Inflammatory macrophage (primary cell): Measurements from ENCODE around the gene NOL4L.

Experiments
- DNase-seq, 2 donors: peaks; one replicate each; pipeline ENCODE4 v3.0.0-alpha.2; 2020 to 2022

Gene NOL4L

DNA sequence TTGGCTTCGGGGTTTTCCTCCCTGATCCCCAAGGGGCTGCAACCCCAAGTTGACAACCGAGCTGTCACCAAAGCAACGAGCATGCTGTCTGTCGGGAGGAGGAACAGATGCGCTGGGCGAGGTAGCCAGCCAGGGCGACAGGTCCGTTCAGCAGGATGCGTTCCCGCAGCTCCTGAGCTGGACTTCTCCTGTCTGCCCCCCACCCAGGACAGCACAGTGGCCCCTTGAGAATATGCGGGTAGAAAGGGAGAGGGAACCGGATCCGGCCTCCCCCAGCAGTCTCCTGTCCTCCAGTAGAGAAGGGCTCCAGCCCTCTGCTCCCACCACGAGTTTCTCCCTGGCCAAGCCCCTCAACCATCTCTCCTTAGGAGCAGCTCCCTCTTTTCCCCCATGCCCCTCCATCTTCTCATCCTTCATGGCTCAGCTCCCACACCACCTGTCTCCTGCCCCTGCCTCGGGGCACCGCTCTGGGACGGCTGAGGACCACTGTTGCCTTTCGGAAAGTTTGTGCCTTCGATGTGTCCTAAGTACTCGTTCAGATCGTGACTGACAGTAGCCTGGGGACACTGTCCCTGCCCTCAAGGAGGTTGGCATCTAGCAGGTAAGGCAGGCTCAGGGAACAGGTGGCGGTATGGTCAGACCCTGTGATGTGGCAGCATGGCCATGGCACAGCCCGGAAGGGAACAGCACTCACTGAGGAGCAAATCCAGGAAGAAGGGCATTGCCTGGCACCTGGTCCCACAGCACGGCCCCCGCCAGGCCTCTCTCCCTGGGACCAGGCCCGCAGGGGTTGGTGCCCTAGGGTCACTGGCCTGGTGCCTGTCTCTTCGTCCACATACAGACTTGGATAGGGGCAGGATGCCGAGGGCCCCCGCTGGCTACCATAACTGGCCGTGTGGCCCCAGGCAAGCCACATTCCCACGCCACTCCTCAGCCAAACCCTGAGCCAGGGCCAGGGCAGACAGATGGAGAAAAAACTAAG is 130.7 kb downstream of the NOL4L start:
- DNase-seq, result no peak

DNA sequence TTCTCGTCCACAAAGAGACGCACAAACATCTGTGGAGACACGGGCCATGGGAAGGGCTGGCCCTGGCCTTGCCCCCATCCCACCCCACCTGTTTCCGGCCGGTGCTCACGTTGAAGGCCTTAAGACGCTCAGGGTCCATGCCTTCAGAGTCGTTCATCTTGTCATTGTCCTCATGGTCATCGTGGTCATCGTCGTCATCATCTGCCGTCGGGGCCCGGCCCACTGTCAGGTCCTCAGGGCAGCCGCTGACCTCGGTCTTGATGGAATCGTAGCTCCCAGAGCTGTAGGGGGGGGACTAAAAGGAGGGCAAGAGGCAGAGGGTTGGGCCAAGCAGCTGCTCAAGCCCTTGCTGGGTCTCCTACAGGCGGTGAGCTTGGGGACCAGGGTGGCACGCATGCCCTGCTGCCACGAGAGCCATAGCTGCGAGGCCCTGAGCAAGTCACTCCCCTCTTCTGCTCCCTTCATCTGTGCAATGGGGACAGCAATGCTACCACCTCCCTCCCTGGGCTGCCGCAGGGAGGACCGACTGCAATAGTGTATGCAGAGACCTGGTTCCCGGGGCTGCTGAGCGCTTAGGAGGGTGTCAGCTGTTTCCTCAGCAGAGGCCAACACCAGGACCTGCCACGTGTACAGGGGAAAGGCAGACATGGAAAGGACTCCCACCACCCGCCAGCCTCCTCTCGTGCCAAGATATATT is 131.5 kb downstream of the NOL4L start:
- no peak for DNase-seq

DNA sequence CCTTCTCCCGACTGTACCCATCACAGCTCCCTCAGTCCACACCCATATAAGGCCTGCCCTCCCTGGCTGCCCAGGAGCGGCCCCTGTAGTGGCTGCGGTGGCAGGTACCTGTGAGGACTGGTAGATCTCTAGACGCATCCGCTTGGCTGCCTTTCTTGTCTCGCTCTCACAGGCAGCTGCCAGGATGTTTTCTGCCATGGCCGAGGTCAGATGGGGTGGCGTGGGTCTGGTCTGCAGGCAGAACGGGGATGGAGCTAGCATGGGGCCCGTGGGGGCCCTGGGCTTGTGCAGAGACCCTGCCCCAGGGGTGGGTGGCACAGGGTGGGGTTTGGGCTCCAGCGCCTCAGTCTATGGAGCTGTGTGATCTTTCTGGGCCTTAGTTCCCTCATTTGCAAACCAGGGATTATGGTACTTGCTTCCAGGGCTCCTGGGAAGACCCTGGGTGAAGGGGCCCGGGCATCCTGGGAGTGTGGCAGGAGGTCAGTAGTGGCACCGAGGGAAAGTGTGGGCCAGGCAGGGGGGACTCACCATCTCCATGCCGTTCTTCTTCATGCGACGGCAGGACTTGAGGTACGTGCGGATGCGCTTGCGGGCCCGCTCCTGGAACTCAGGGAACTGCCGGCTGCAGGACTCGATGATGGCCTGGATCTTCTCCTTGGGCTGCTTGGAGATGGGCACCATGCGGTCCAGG is 132.2 kb downstream of the NOL4L start:
- DNase-seq, result no peak

DNA sequence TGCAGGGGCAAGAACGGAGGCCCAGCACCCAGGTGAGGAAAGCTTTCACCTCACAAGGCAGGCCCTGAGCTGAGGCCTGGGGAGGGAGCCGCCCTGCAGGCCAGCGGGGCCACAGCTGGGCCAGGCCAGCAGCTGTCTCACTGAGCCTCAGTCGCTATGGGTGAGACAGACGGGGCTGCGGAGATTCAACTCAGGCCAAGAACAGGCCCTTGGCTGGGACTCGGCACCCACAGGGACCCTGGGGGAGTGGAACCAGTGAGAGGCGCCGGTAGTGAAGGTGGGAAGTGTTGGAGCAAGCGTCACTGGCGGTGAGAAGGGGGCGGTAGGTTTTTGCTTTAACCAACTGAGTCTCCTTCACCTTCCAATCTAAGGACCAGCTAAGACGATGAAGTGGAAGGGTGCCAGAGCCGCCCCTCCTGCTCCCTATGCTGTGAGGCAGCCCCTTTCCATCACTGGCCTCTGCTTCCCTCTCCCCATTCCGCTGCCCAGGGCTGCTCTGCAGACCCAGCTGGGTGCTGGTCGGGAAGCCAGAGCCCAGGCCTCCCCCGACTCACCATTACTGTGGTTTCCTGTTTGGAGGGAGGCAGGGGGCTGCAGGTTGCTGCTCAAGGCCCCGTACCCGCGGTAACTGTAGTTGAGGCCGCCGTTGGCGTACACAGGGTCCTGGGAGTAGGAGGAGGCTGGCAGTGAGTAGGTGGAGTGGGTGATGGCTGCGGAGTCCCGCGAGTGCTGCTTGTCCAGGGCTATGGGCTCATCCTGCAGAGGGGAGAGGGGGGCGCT is 133.3 kb downstream of the NOL4L start:
- DNase-seq, result no peak

DNA sequence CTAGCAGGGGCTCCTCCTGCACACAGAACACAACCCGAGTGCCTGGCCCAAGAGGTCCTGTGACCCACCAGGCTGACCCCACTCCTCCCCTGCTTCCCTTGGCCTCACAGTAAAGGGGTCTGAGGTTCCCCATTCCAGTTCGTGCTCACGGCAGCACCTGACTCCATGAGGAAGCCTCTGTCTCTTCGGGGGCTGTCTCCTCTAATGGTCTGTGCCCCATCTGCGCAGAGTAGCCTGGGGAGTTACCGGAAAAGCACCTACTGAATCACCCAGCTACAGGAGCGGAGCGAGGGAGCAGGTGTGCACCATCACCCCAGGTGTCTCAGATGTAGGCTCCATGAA is 133.8 kb downstream of the NOL4L start:
- no peak for DNase-seq

DNA sequence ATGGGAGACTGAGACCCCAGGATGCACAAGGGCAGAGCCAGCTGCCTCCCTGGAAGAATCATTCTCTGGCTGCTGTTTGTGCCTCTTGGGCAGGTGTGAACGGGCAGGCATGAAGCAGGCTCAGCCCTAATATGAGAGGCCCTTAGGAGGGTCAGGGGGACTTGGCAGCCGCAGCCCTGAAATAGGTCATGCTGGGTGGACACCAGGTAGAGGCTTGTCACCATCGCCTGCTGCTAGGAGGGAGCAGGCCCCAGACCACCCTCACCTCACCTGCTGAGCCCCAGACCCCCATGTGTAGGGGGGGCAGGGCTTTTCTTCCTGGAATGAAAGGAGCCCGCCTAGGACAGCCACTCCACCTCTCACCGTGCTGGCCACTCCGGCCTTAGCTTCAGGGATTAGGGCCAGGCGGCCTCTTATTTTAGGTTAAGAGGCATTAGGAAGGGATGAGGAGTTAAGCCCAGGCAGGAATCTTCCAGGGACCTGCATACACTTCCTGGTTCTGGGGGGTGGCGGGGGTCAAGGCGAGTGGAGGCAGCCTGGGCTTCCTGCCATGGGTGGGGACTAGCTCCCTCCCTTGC is 134.6 kb downstream of the NOL4L start:
- no peak for DNase-seq

DNA sequence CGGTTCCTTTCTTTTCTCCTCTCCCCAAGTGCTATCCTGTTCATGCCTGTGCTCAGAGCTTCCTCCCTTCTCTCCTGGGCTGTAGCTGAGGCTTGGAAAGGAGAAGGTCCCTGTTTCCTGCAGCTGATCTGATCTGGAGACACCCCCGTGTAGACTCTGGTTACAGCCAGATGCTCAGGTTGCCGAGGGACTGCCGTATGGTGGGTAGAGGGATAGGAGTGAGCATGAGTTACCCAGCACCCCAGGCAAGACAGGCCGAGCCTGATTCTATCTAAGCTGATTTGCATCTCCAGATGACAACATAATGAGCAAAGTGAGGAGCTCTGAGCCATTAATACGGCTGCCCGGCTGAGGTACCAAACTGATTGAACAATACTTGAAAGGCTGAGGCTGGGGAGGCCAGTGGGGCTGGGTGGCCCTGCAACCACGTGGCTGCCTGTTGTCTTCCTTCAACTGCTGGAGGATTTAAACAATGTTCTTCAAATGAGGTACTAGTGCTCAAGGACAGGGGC is 135.2 kb downstream of the NOL4L start:
- DNase-seq, result peak in 1 of 2 donors; percentile 31

DNA sequence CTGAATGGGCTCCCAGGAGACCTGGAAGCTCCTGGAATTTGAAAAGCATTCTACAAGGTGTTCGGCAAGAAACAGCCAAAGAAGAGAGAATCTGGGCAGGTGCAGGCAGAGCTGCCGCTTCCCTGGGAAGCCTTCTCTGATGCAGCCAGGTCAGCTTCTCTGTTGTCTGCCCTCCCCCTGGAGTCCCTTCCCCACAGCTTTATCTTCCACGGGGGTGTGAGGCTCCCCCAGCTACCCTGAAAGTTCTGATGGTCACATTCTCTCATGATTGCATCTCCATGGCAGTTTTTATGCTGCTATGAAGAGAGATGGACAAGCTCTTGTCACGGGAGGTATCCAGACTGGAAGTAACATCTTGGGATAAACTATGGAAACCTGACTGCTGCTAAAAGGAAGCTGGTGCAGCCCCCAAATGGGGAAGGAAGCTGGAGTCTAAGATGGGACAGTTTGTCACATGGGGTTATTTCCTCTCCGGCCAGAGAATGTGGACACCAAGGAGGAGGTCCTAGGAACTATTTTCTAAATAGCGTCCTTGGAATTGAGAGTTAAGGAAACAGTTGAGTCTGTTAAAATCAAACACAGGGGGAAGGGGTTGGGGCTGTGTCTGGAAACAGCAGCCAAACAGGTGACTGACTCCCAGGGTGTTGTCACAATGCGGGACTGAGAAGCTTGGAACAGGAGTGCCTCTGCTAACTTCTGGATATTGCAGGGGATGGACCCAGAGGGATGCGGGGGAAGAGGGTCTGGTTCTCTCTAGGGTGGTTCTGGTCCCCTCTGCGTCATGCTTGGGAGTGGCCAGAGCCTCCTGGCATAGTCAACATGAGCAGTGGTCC is 135.9 kb downstream of the NOL4L start:
- peak; percentile 68 to 70 for DNase-seq

DNA sequence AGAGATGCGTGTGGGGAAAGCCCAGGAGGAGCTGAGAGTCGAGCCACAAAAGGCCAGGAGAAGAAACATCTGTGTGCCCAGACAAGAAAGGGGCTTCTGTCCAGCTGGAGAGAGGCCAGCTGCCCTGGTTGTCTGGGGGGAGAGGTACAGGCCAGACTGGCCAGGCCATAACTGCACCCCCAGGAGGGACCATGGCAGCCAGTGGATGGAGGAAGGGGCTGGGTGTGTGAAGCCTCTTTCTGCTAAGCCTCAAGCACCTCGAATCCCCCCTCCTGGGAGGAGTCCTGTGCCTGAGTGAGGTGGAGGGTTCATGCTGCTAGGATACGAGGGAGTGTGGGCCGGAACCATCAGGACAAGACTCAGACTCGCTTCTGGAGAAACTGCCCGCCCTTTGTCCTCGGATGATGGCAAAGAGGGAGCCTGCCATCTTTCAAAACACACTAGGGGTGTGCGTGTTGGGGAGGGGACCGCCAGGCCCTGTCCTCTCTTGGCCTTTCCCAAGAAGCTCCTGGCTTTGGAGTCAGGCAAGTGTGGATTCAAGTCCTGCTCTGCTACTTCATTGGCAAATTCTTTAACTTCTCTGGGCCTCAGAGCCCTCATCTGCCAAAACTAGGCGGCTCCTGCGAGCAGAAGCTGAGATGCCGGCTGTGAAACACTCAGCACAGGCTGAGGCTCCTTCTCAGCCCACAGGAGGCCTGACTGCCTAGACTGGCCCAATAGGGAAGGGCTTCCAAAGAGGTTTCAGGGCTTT is 136.7 kb downstream of the NOL4L start:
- DNase-seq, result no peak

DNA sequence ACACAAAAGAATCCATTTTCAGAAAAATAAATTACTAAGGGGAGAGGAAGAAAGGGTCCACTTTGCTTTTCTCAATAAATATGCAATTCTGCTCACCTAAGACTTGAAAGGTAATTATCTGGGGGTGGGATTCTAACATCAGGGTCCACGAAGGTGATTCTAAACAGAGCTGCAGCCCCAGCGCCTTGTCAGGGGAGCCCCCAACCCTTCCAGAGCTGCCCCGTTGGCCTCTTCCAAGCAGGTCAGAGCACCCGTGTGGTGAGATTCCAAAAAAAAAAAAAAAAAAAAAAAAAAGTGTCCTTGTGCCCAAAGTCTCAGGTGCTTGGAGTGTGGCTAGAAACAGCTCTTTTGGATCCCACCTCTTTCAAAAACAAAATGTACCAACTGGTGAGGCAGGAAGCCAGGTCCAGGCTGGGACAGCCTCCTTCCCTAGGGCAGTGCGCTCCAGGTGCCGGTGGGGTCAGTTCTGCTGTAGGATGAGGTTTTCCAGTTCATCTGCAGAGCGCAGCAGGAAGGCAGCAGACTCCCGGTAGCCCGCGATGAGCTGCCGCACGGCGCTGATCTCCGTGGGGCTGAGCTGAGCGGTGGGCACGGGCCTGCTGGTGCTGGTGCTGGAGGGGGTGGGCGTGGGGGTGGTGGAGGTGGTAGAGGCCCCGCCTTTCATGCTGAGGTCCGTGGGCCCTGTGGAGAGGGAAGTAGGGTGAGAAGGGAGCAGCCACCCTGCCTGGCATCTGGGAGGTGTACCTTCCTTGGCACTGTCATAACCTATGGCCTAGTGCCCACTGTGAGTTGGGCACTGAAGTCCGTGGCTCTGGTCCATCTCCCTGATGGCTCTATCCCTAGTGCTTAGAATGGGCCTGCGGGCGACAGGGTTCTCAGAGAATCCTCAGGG is 137.8 kb downstream of the NOL4L start:
- DNase-seq, result no peak

DNA sequence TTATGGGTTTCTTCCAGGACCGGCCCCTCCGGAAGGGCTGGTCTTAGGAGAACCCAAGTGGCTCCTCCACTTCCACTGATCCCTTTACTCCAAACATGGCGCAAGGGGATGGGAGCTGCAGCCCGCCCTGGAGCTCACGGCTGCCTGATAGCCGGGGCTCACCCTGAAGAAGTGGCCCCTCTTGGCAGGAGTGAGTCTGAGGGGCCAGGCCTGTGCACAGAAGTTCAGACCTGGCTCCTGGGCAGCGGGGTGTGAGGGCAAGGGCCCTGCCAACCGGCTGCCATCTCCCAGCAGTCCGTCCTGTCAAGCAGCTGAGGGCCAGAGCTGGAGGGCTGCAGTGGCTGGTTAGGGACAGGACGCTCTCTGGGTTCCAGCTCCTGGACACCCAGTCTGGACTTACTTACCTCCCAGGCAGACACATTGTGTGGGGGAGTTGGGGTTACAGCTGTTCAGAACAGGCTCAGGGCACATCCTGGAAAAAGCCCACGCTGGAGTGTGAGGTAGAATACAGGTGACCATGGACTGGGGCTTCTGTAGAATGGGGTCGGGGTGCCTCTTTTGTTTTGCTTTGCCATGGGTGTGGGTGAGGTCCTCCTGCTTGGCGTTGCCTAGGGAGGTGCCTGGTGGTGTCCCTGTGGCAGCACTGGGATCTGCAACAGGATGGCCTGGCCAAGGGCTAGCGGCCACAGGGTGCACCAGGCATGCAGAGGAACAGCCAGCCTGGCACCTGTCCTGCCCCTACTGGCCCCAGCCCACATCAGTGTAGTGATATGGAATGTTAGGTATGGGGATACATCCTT is 138.6 kb downstream of the NOL4L start:
- DNase-seq, result no peak

DNA sequence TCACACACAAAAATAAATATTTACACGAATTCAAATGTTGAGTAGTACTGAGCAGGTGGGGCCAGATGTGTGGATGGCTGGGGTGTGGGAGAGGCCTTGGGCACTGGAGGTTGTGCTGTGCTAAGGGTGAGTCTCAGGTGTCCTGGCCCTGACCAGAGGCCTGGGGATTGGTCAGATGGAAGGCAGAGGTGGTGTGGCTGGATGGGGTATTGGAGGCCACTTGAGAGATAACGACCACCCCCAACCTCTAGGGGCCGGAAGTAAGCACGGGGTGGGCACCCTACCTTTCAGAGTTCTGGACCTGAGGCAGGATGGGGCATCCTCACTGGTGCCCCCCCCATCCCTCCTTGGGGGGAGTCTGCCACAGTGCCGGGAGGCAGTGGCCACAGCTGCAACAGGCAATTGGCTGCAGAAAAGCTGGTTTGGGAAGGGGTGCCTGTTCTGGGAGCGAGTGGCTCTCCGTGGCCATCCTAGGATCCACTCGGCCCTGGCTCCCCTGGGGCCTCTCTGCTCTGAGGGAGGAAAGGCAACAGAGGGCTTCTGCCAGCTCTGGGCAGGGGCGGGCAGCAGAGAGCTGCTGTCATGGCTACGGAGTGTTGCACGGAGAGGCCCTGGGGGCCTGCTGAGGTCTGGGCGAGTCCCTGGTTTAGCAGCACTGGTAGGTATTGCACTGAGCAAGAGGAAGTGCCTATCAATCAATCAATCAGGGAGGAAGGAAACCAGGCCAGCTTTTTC is 139.4 kb downstream of the NOL4L start:
- no peak for DNase-seq

DNA sequence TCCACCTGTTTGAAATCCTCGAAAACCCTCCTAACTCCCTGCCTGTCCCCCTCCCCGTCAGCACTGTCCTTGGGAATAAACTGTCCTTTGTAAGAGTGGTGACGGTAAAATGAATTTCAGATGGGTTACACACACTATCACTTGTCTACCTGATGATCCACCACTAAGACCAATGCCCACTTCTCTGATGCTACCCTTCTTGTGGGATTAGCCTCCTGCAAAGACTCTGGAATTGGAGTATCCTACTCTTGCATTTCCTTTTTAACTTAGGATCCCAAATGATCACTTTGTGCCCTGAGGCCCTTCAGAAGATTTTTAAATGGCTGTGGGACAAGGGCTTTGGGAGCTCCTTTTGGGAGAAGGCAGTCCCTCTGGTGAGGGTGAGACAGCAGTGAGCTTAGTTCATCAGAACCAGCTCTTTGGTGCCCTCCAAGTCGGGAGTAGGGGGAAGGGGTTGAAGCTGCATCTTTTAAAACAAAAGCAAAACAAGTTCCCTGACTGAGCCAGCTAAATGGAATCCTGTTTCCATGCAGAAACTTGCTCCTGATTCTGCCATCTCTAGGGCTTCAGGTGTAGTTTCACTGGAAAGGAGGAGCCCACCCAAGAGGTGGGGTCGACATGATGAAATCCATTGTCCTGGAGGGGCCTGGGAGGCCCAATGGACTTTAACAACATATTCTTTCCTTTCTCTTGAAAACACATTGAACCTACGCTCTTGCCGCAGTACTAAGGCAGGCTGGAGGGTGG is 140.5 kb downstream of the NOL4L start:
- no peak for DNase-seq

DNA sequence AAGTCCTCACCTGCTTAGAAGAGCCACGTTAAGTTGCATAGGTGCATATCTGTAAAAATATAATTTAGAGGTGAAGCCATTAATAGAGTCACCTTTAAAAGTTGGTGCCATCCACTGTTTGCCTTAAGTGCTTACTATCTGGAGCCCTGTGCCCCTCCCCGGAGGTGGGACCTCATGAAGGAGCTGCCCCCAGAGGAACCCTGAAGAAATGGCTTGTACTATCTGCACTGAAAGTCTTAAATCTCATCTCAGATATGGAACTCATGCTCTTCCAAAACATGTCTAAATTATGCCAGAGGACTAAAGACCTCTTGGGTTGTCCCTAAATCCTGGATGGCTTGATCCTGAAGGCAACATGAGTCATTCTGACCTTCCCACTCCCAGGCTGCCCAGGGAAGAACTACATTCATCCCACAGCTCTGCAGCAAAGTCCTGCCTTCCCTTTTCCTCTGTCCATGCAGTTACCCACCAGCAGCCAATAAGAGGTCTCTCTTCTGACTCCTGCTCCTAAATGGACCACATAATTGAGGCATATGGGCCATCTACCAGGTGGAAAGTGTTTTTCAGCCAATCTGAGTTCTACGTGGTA is 141.7 kb downstream of the NOL4L start:
- no peak for DNase-seq

DNA sequence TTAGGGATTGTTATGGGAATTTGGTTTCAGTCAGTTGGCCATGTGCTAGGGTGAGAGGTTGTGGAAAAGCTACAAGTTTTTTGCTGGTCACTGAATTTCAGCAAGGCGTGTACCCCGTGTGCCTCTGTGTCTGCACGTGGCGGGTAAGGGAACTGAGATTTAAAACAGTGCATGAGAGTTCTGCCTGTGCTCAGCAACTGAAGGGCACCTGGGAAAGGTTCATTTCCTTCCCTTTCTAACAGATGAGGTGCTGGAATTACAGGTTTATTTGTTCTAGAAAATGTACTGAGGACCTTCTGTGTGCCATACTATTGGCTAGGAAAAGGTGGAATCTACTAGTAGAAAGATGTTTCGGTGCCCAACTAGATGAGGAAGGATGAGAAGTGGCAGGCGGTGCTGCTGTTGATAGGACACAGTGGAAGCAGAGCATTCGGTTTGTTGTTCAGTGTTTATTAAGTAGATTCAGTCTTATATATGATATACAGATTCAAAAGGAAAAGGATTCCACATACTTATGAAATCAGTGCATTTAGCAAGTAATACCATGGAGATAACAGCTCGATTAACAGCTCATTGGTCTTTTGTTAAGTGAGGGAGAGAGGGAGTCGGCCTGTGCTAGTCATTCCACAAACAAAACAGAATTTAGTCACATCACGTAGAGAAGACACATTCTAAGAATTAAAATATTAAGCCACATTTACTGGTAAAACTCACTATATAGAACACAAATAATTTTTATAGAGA is 142.3 kb downstream of the NOL4L start:
- DNase-seq, result no peak

DNA sequence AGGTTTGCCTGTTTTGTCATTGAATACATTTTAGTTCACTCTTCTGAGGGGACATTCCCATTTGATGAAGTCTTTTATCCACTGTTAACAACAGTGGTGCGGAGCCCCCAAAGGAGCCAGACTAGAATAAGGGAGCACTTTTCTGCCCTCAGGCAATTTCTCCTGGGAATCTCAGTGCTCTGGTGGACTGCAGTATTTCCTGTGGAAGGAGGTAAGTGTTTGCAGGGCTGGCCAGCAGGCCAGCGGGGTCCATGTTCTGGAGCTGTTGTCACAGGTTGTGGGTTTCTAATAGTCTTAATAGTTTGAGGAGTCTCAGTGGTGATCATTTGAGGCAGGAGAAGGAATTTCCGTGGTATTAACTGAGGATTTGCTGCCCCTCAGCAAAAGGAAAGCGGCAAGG is 143.5 kb downstream of the NOL4L start:
- DNase-seq, result no peak
